SH-SY5Y (cell line): ENCODE measurements around the gene WSB2.

ENCODE experiments used
- GATA2 ChIP-seq: IDR thresholded peaks from 2 replicates; pipeline ENCODE4 v1.6.1; 2011; ENCODE audit warnings: mild to moderate bottlenecking, low read depth, low read length
- GATA3 ChIP-seq: IDR thresholded peaks from 2 replicates; pipeline ENCODE4 v1.6.1; 2011; ENCODE audit warnings: low read depth, mild to moderate bottlenecking, low read length, moderate library complexity

WSB2 gene

GRCh38 chr12:118061011-118061872, at the start of gene WSB2:
Gene WSB2, minus strand, starts transcription at chr12:118061179. Its CDS starts 131 bp downstream, at chr12:118061048.
- TF ChIP-seq GATA3 = no peak
- TF ChIP-seq GATA2 = no peak

GRCh38 chr12:118109088-118109487, 48.1 kb upstream of the WSB2 start:
- TF ChIP-seq GATA3 (no peak), GATA2 (no peak)

GRCh38 chr12:118107694-118108093, 46.7 kb upstream of the WSB2 start:
- TF ChIP-seq GATA2 = no peak
- TF ChIP-seq GATA3 = no peak

- TF ChIP-seq GATA3 (no peak), GATA2 (no peak)
Observed at GRCh38 chr12:118107011-118107410, 46.0 kb upstream of the WSB2 start.

- TF ChIP-seq GATA3 (no peak), GATA2 (no peak)
Observed at GRCh38 chr12:118103601-118104382, 42.8 kb upstream of the WSB2 start, which contains the start of gene VSIG10. Gene VSIG10, minus strand, starts transcription at chr12:118104011. Its CDS starts 340 bp downstream, at chr12:118103671.

- TF ChIP-seq GATA3 (no peak), GATA2 (no peak)
Observed at GRCh38 chr12:118103201-118103600, 42.2 kb upstream of the WSB2 start.

GRCh38 chr12:118102609-118103008, 41.6 kb upstream of the WSB2 start:
- TF ChIP-seq GATA3 (no peak), GATA2 (no peak)

- TF ChIP-seq GATA3 (no peak), GATA2 (no peak)
Observed at GRCh38 chr12:118102070-118102469, 41.1 kb upstream of the WSB2 start.

GRCh38 chr12:118101051-118101450, 40.1 kb upstream of the WSB2 start:
- no peak for TF ChIP-seq GATA2
- no peak for TF ChIP-seq GATA3

- TF ChIP-seq GATA3 (no peak), GATA2 (no peak)
Observed at GRCh38 chr12:118098911-118099671, 38.1 kb upstream of the WSB2 start.

GRCh38 chr12:118098401-118098800, 37.4 kb upstream of the WSB2 start:
- TF ChIP-seq GATA3 (no peak), GATA2 (no peak)

- TF ChIP-seq GATA2 = no peak
- no peak for TF ChIP-seq GATA3
Observed at GRCh38 chr12:118094039-118094438, 33.1 kb upstream of the WSB2 start.

- no peak for TF ChIP-seq GATA3
- TF ChIP-seq GATA2 = no peak
Observed at GRCh38 chr12:118089782-118090181, 28.8 kb upstream of the WSB2 start.

GRCh38 chr12:118082161-118082560, 21.2 kb upstream of the WSB2 start:
- TF ChIP-seq GATA3 (no peak), GATA2 (no peak)

GRCh38 chr12:118073768-118074167, 12.8 kb upstream of the WSB2 start:
- TF ChIP-seq GATA2 = no peak
- no peak for TF ChIP-seq GATA3
